Activated CD4-positive, alpha-beta T cell treated with anti-CD3 and anti-CD28 coated beads, Interleukin-10, Interleukin-2, amounts not matched to agents 100 ng/mL and 50 ng/mL, durations not matched to agents 16 hours and 8 hours (primary cell): ENCODE measurements around the gene ESPL1.
A peak's percentile ranks its signal among the peaks of the same experiment; 100 is the strongest.

Source experiments
- DNase-seq: peaks from one replicate; pipeline ENCODE4 v3.0.0-alpha.2; 2020

Gene ESPL1

DNA sequence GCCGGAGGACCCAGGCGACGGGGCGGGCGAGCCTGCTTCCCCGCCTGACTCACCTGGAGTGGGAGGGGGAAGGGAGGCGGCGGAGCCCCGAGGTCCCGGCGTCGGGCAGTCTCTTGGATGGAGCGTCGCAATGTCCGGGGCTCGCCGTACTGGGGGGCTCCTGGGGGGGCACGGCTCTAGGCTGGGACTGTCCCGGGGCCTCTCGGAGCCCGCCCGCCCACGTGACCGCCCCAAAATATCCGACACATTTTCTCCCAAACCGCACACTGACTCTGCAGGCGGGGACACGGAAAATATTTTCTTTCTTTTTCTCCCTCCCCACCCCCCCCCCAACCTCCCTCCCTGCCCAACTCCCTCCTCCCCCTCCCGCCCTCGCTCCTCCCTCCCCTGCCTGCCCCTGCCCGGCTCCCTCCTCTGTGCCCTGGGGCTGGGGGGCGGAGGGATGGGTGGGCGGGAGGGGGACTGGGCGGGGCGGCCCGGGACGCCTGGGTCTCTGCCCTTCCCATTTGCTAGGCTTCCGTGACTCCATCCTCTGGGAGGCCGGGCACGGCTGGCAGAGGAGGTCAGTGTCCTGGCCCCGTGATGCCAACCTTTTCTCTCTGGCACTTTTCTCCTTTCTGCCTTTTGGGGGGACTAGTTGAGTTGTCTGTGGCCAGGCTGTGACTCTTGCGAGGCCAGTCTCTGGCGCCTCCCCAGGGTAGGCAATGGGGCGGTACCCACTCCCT, 36.0 kb upstream of the ESPL1 start, which contains the start of gene RARG:
RARG (minus strand) TSS at position 289 of the 725 bp plus-strand sequence. CDS start 4,664 bp downstream, outside the sequence.
- peak; percentile 66 for DNase-seq

DNA sequence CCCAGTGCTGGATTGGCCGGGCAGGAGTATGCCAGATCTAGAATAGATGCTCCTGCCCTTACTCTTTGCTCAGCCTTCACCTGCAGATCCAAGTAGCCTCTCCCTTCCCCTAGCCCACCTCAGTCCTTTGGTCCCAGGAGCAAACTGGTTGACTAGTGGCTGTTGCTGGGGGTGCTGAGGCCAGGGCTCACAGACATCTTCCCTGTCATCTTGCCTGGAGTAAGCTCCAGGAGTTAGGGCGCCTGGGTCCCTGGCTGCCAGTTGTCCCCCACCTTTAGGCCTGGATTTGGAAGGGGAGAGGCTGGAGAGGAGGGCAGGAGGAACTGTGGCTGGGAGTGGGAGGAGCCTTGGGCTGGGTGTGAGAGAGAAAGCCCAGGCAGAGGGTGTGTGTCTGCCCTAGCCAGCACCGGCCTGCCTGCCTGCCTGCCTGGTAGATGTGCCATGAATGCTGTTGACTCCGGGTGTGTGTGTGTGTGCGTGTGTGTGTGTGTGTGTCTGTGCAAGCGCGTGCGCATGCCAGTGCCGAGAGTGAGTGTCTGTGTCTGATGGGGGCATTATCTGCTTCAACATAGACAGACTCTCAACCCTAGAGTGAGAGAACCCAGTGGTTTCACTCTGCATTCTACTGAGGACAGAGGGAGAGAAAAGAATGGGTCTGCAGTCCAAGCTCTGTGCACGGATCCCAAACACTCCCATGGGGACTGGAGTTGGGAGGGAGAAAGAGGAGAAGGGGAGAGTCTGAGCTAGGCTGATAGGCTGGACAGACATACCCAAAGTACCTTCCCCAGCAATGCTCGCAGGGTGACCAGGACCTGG, 35.2 kb upstream of the ESPL1 start:
- peak; percentile 51 for DNase-seq

DNA sequence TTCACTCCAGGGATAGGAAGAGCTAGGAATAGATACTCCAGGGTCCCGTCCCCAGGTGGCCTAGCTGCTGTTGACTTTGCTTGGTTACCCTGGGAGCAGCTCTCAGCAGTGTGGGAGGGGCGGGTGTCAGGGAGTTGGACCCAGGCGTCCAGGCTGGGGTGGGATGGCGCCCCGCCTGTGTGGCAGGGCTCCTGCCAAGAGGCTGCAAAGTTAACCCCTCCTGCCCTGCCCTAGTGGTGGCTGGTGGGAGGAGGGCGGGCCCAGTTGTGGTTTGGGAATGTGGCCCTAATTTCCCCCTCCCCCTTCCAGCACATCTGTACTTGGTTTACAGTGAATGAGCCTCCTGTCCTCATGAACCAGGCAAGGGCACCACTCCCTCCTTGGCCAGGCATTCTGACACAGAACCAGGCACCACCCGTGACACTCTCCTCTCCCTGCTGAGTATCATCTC, 34.4 kb upstream of the ESPL1 start:
- DNase-seq = no peak

DNA sequence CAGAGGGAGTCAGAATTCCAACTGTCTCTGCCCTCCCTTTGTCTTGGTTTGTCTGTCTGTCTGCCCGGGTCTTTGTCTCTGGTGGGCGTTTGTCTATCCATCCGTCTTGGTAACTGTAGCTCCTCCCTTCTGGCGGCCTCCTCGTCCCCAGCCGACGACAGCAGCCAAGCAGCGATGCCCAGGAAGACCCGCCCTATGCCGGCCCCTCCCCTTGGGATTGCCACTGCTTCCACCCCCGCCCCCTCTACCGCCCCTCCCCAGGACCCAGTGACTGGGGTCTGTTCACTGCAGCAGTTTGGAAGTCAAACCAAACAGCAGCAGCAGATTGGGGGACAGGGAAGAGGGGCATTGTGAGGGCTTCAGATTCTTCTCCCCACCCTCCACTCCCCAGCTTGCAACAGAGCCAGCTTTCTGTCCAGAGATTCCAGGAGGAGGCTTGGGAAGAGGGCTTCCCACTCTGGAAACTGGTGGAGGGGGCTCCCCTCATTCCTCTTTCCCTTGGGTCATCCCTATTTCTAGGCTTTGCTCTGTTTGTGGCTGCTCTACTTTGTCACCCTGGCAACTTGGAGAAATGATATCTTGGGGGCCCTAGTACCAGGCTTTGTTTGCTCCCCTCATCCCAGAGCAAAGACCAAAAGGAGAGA, 33.7 kb upstream of the ESPL1 start:
- DNase-seq = no peak

DNA sequence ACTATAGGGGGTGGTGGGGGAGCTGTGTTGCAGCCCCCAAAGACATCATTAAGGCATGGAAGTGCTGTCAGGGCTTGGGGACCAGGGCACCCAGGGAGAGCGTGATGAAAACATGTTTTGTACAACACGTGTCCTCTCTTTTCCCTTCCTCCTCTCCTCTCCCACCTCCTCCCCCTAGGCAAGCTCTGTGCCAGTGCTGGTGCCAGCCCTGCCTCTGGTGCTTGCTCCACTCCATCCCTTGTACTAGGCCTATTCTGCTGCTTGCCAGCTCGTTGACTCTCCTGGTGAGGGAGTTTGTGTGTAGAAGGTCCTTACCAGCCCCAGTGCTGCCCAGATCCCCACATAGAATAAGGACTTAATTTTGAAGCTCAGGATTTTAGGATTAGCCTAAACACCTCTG, 32.9 kb upstream of the ESPL1 start:
- DNase-seq = no peak

DNA sequence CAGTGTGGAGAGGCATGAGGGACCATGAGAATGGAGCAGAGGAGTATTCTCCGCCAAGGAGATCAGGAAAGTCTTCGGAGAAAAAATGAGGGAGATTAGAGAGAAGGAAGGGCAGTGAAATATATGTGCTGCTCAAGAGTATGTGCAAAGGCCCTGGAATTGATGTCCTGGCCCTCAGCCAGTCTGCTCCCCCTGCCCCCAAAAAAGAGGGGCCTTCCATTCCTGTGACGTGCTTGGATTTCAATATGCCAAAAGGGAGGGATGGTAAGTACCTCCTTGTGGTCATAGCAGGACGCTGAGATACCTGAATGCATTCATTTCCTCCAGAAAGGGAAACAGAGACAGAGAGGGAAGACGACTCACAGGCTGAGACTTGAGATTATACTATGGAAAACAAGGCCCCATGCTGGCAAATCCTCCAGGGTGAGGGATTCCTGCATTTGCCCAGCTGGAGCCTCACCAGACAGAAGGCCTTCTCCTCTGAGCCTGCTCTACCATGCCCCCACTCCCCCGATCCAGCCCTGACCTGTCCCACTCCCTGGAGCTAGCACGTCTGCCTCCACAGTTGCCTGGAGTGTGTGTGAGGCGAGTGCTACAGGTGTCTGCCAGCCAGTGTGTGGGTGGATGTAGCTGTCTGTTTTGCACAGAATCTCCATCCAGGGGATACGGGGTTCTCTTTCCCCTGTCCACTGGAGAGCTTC, 32.2 kb upstream of the ESPL1 start:
- no peak for DNase-seq

DNA sequence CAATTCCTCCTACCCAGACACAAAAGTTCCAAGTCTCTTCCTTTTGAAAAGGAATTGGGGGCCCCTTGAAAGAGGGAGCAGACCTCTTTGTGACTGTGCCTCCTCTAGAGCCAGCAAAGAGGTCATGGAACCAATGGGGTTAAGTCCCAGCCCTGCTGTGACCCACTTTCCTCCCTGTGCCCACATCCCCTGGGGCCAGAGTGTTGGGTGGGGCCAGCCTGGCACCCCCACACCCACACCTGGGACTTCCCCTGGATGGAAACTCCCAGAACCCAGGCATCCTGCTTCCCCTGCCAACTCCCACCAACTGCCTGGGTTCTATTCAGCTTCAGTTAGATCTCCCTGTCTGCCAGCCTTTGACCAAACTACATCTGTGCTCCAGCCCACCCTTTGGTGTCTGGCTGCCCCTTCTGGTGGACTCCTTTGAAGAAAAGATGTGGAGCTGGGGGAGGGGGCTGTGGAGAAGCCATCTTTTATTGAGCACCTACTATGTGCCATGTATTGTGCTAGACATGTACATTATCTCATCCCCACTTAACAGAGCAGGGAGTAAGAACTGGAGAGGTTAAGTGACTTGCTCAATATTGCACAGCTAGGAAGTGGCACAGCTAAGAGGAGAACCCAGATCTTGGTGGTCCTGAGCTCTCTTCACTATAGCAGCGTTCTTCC, 31.5 kb upstream of the ESPL1 start:
- DNase-seq = peak; percentile 58

DNA sequence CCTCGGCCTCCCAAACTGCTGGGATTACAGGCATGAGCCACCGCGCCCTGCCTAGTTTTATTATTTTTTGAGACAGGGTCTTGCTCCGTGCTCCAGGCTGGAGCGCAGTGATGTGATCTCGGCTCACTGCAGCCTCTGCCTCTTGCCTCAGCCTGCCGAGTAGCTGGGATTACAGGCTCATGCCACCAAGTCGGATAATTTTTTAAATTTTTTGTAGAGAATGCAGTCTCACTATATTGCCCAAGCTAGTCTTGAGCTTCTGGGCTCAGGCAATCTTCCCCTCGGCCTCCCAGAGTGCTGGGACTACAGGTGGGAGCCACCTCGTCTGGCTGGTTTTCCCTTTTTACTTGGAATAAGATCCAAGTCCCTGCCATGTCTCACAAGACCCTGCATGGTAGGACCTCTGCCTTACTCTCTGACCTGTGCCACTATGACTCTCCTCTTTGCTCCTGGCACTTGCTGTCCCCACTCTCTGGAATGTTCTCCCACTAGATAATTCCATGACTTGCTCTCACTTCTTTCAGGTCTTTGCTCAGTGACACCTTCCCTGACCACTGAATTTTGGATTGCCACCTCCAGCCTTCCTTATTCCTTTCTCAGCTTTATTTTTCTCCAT, 28.3 kb upstream of the ESPL1 start:
- no peak for DNase-seq

DNA sequence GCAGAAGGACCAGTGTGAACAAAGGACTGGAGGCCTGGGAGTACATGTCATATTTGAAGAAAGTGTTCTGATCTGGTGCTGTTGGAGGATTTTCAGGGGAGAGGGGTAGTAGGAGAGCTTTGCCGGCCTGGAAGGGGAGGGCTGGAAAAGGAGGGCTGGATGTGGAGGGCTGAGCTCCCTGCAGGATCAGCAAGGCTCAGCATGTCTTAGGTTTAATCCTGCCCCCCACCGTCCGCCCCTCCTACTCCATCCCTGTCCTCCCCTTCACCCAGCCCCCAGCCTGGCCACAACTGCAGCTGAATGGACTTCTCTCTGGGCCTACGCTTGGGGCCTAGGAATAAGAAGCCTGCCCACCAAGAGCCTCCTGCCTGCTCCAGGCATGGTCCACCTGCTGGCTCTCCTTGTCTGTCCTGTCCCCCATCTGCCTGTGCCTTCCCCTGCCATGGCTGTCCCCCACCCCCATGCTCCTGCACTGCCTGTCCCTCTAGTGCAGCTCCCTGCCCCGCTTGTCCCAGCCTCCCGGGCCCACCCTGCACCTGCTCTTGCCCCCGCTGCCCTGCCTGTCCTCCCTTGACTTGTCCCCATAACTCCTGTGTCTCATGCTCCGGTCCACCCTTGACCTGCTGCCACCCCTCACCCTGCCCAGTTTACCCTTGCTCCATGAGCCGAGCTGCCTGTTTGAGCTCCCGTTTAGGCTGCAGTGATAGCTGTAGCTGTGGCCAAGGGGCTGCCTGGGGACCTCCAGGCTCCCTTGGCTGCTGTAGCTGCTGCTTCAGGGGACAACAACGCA, 26.3 kb upstream of the ESPL1 start:
- DNase-seq = no peak

DNA sequence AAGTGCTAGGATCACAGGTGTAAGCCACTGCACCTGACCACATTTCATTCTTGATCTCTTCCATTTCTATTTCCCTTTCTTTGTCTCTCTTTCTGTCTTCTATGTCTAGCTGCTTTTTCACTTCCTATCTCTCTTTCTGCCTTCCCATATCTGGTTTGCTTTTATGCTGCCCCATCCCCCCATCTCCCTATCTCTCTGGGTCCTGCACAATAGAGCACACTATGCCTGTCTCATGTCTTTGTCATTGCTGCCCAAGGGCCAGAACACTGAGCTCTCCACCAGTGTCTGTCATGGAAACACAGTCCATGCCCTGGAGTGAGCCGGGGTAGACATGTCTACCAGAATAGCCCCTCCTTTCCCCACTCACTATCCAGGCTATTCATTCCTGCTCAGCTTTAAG, 23.8 kb upstream of the ESPL1 start:
- no peak for DNase-seq

DNA sequence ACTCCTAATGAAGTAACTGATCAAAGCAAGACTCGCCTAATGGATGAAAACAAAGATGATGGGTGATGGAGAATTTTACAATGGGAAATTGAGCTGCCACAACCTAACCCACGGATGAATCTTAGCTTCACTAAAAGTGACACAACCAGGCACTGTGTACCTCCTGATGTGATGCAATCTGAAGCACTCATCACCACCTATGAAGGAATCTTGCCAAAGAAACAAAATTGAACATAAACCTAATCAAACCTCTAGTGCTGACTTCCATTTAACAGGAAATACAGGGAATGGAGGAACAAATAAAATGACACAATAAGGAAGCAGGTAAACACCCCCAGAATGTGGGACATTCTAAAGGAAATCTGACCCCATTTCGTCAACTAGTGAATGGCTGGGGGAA, 22.8 kb upstream of the ESPL1 start:
- no peak for DNase-seq

DNA sequence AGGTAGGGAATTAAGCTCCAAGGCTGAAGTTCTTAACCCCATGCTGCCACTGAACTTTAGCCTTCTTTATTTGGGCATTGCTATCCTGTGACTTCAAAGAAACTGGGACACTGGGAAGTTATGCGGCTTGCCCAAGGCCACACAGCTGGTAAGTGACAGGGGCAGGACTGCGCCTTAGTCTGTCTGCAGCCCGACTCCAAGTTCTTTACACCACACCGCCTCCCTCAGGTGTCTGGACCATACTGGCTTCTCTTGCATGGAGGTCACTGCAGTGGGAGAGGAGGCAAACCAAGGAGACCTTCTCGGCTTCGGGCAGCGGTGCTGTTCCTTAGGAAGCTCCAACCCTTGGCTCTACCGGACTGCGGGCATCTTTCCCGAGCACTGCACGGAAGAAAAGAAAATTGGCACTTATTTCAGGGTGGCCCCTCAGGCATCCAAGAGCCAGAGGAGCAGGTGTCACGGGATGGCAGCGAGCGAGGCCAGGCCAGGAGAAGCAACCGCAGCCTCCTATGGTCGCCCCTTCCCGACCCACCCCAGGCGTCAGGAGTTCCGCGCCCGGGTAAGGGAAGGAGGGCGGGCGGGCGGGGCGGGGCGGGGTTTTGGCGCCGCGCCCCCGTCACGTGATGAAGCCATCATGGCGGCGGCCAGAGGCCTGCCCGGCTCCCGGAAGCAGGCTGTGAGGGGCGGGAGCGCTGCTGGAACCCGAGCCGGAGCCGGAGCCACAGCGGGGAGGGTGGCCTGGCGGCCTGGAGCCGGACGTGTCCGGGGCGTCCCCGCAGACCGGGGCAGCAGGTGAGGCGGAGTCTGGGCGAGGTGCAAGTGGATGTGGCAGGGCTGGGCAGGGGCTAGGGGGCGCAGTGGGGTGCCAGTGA, 16.4 kb upstream of the ESPL1 start:
- DNase-seq = peak; percentile 82

DNA sequence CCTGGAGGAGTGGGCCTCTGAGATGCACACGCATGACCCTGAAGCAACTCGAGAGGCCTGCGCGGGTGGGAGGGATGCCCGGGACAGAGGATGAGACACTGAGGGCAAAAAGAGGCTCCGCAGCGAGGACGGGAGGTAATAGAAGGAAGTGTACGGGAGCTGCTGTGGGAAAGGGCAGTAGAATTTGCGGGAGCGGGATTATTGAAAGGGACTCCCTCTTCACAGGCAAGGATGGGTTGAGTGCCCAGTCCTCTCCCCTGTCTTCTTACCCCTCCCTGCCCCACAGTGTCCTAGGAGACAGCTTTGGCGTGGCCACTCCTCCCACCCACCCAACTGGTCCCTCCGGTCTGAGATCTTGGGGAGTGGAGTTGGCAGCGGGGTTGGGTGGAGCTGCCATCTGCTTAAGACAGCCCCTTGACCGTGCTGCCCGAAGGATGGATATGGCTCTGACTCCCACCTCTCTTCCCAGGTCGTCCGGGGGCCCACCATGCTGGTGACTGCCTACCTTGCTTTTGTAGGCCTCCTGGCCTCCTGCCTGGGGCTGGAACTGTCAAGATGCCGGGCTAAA, 15.7 kb upstream of the ESPL1 start:
- no peak for DNase-seq

DNA sequence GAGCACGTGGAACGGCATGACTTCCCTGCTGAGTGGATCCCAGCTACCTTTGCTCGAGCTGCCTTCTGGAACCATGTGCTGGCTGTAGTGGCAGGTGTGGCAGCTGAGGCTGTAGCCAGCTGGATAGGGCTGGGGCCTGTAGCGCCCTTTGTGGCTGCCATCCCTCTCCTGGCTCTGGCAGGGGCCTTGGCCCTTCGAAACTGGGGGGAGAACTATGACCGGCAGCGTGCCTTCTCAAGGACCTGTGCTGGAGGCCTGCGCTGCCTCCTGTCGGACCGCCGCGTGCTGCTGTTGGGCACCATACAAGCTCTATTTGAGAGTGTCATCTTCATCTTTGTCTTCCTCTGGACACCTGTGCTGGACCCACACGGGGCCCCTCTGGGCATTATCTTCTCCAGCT, 14.8 kb upstream of the ESPL1 start:
- no peak for DNase-seq

DNA sequence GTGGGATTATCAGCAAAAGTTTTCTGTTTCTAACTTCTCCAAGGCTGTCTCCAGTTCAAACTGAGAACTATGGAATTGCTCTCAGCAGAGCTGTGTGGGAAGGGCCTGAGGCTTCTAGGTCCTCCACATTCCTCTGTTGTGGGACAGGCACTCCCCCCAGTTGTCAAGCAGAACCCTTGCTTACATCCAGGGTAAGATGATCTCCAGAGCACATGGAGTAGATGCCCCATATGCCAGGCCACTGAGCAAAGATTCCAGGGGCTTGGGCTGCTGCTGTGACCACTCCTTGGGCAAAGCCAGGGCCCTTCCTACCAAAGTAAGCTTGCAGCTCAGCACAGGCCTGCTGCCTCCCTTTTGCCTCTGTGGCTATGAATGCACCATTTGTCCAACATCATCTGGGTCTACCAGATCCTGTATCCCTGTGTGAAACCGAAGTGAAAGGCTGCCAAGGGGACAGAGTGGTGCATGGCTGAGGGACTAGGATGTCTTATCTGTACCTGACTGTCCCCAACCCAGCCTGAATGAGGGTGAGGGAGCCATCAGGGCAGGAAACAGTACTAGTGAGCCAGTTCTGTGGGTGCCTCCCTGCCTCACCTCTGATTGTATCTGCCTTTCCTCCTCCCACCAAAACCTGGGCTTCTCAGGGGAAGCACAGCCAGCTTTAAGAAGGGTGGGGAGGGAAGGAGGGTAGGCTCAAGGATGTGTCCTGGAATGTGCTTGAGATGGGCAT, 13.1 kb upstream of the ESPL1 start:
- no peak for DNase-seq

DNA sequence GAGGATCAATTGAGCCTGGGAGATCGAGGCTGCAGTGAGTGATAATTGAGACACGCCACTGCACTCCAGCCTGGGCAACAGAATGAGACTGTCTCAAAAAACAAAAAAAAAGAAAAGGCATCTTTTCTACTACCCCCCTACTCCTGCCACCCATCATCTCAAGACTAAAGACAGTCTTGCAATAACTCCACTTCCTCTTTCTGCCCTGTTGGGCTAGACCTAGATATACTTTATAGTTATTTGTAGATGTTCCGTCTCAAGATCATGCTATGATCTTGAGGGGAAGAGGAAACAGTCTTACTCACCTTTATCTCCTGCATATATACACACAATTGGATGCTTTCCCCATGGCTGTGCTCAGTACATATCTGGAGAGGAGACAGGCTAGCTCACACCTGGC, 12.1 kb upstream of the ESPL1 start:
- no peak for DNase-seq

DNA sequence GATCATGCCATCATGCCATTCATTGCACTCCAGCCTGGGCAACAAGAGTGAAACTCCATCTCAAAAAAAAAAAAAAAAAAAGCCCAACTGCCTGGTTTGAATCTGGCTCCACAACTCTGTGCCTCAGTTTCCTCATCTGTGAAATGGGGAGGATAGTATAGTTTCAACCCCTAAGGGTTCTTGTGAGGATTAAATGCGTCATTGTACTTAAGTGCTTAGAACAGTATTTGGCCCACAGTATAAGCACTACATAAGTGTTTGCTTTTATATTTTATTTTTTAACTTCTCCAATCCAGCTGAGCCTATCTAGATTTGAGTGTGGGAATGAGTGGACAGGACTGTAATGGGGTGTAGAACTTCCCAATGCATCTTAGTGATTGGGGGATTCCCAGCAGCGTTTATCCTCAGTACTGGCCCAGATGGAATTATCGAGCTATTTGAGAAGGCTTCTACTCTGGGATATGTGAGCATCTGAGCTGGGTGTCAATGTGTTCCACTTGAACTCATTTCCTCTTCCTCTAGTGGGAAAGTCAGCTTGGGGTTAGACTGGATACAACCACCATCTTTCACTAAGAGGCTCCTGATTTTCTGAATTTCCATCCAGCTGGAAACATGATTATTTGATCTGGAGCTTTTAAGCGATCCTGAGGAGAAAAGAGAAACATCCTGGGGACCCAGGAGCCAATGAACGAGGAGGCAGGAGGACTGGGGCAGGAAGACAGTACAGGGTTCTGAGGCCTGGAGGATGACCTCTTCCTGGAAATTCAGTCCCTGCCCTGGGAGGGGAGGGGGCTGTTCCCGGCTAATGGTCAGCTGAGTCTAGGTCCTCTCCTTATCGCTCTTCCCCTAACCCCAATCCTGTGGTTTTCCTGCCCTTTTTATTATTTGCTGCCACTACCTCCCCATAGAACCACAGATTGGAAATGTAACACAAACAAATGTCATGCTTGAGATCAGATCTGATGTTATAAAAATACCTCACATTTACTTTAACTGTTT, 9.3 kb upstream of the ESPL1 start:
- DNase-seq = no peak

DNA sequence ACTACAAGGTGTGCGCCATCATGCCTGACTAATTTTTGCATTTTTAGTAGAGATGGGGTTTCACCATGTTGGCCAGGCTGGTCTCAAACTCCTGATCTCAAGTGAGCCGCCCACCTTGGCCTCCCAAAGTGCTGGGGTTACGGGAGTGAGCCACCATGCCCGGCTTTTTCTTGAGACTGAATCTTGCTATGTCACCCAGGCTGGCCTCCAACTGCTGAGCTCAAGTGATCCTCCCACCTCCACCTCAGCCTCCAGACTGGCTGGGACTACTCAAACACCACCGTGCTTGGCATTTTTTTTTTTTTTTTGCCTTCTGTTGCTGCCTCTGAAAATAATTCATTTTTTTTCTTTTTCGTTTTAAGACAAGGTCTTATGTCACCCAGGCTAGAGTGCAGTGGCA, 8.2 kb upstream of the ESPL1 start:
- no peak for DNase-seq
